HG03135 (cell line): ENCODE results near the gene PLA2G4A.
A peak's percentile ranks its signal among the peaks of the same experiment; 100 is the strongest.

Experiments used
- ATAC-seq: cut with Tn5 transposase; IDR thresholded peaks from one replicate; pipeline ENCODE4 v1.9.1; 2021; ENCODE audit warnings: mild to moderate bottlenecking, moderate library complexity; ENCODE audit not compliant: unreplicated experiment

Gene PLA2G4A

GRCh38 chr1:186828611-186829454, at the start of gene PLA2G4A:
PLA2G4A (plus strand) TSS chr1:186828949; CDS start chr1:186854355, 25,406 bp downstream.
- peak; percentile 79 for ATAC-seq

GRCh38 chr1:186780076-186780475, 48.7 kb upstream of the PLA2G4A start:
- ATAC-seq: no peak

- ATAC-seq: no peak
These were observed 47.0 kb upstream of the PLA2G4A start for GRCh38 chr1:186781730-186782129.

DNA sequence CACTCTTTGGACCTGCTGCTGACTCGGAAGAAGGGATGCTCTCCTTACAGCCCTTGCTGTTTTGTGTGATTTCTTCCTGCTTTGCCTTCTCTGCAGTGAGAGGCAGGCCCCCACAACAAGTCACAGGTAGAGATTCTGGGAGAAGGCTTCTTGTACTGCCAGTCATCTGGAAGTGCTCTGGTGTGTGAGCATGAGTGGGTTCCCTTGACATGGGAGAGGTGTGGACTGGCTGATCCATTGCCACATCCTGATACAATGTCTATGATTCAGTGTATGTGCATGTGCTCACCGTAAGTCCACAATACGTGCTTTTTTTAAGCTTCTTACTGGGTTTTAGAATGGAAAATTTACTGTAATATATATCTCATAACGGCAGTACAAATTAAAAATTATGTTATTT, 46.0 kb upstream of the PLA2G4A start:
- ATAC-seq: no peak

DNA sequence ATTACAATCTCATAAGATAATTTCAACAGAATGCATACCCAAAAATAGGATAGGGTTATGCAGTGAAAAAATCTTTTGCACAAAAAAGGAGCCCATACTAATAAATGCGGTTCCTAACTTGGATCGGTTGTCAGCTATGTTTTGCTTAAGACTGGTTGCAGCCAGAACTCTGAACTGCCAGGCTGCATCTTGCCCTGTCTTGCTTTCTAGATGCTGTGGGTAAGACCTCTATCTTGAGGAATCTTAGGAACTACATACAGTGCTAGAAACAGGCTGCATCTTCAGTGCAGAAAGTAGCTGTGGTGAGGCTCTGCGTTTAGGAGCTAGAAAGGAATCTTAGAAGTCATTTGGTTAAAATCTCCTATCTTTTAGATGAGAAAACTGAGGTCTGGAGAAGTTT, 45.6 kb upstream of the PLA2G4A start:
- ATAC-seq: no peak

DNA sequence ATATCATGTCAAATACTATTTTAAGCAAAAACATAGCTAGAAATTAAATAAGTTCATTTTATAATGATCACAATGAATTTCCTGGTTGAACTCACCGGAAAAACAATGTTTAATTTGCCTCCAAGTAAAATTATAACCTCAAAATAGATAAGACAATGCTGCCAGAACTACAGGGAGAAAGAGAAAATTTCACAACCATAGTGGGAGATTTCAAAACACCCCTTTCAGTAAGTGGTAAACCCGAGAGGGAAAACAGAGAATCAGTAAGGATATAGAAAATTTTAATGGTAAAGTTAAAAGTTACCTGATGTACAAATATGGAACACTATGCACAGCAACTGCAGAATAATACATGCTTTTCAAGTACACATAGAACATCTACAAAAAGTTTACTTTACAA, 43.2 kb upstream of the PLA2G4A start:
- ATAC-seq: no peak

DNA sequence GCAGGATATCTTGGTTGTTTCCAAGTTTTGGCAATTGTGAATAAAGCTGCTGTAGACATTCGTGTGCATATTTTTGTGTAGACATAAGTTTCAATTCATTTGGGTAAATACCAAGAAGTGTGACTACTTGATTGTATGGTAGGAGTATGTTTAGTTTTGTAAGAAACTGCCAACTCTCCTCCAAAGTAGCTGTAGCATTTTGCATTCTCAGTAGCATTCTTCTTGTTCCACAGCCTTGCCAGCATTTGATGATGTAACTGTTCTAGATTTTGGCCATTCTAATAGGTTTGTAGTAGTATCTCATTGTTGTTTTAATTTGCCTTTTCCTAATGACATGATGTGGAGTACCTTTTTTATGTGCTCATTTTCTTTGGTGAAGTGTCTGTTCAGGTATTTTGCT, 38.6 kb upstream of the PLA2G4A start:
- no peak for ATAC-seq

GRCh38 chr1:186792870-186793581, 35.7 kb upstream of the PLA2G4A start:
- ATAC-seq: peak; percentile 72

GRCh38 chr1:186793582-186793927, 35.2 kb upstream of the PLA2G4A start:
- ATAC-seq: peak; percentile 60

DNA sequence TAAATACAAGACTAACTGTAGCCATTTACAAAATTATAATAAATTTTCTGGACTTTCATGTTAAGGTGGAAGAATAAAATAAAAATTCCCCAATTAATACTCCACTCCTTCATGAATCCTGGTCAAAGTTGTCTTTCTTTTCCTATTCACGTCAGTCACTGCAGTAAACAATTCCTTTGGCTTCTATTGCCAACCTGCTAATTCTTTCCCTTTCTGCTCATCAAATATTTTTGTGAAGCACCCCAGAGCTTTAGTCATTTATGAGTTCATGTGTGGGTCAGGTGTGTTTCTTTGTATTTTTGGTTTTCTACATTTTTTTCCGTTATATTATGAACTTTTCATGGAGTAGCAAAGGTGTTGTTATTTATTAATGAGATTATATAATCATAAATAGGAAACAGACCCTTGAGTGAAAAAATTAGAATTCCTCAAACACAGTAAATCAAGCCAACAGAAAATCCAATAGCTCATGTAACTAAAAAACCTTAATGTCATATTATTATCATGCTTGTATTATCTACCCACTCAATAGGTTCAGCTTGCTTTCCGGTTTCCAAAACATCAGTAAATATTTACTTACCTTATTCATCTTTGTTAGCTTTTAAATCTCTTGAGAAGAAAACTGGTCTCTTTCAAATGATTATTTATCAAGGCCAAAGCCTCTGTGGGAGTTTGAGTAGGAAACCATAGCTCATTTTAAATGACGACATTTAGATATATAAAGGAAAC, 29.6 kb upstream of the PLA2G4A start:
- no peak for ATAC-seq

DNA sequence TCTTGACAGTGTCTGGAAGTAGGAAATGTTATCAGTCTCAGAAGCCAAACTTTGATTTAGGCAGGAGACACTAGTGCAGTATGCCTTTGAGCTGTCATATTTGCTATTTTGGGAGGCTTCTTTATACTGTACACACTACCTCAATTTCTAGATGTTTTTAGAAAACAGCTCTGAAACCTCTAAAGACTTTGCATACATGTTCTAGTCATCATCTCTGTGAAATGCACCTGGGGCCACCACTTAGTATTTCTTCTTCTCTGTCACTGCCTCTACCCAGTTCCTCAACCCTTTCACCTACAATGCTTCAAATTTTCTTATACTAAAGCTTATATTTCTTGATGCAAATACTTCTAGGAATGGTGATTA, 29.1 kb upstream of the PLA2G4A start:
- peak; percentile 97 for ATAC-seq

DNA sequence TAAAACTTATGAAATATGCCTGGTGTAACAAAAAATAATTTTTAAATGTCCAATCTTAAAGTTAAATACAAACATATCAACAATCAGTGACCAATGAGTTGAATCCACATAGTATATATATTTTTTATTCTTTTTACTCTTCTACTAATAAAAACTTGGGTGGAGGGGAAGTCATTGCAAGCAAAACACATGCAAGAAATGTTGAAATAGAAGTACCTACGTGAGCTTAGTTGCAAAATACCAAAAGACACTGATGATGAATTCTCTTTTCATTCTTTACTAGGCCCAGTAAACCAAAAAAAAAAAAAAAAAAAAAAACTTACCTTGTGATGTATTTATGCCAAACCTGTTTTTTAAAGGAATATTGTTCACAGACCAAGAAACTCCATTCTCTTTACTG, 26.4 kb upstream of the PLA2G4A start:
- ATAC-seq: no peak

GRCh38 chr1:186804679-186805078, 24.1 kb upstream of the PLA2G4A start:
- no peak for ATAC-seq

DNA sequence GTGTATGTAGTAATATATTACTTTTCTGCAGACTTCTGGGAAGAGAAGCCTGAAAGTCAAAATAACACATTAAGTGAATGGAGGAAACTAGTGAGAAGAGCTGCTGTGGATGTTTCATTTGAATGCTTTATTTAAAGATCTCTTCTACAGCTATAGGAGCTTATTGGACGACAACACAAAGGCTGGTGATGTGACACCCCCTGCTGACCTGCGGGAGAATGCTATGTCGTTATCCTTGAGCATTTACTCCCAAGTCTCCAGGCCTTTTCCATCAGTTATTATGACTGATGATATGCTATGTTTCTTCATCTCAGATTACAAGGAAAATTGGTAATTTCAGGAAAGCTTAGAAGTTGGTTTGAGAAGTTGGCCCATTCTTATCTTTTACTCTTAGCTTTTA, 22.3 kb upstream of the PLA2G4A start:
- ATAC-seq: no peak

GRCh38 chr1:186807163-186807562, 21.6 kb upstream of the PLA2G4A start:
- no peak for ATAC-seq

- ATAC-seq: no peak
These were observed 16.9 kb upstream of the PLA2G4A start for GRCh38 chr1:186811892-186812291.

DNA sequence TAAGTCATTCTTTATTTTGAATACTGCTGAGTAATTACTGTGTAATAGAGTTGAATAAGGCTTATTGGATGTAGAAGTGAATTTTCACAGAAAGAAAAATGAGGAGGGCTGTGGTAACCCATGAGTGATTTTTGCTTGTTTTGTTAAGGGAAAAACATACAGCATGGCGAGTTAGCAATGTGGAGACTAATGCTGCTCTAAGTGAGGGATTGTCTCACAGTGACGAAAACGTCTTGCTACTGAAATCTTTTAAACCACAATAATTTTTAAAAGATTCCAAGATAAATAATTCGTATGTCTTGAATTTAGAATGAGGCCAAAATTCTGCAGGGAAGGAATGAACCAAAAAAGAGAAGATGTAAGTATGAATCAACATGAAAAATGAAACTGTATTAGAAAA, 16.2 kb upstream of the PLA2G4A start:
- no peak for ATAC-seq

- ATAC-seq: no peak
These were observed 15.3 kb upstream of the PLA2G4A start for GRCh38 chr1:186813420-186813819.

DNA sequence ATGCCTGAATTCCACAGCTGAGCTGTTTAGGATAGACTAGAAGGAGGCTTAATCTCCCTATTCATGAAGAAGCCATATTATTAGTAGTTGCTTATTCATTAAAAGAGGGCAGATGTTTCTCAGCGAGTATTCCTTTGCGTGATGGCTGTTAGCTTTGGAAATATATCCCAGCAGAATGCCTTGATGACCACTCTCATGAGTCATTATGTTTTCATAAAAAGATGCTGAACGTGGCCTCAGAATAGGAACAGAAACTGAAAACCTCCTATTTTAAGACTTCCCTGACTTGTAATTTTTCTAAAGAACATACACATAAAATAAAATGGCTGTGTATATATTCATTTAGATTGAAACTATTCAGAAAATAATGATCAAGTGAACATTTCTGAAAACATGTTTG, 9.6 kb upstream of the PLA2G4A start:
- peak; percentile 74 for ATAC-seq

GRCh38 chr1:186819563-186819962, 9.2 kb upstream of the PLA2G4A start:
- peak; percentile 43 for ATAC-seq

DNA sequence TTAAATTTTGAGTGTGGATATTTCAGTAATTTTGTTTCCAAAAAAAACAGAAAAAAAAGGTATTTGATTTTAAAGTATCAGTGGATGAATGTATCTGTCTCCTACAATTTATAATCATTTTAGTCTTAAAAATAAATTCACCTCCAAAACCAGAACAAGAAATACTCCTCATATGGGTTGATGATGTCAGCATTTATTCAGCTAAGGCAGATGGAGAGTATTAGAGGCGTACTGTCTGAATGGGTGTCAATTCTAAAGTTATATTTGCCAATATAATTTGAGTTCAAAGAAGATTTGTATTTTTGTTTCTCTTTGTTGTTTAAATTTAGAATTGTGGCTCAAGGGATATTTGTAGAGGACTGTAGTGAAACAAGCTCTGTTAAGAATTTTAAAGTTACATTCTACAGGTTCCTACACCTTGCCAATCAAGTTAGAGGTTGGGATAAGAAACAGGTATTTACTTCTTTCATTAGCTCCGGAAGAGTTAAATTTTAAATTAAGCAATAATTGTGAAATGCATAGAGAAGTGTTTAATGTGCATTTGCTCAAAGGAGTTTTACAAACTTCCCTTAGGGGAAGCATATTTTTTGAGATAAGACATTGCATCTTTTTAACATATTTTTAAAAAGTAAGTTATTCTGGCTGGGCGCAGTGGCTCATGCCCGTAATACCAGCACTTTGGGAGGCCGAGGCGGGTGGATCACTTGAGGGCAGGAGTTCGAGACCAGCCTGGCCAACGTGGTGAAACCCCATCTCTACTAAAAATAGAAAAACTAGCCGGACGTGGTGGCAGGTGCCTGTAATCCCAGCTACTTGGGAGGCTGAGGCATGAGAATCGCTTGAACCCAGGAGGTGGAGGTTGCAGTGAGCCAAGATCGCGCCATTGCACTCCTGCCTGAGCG, 1.2 kb downstream of the PLA2G4A start:
- no peak for ATAC-seq
